ENCODE results near the gene PRSS38.

DNA sequence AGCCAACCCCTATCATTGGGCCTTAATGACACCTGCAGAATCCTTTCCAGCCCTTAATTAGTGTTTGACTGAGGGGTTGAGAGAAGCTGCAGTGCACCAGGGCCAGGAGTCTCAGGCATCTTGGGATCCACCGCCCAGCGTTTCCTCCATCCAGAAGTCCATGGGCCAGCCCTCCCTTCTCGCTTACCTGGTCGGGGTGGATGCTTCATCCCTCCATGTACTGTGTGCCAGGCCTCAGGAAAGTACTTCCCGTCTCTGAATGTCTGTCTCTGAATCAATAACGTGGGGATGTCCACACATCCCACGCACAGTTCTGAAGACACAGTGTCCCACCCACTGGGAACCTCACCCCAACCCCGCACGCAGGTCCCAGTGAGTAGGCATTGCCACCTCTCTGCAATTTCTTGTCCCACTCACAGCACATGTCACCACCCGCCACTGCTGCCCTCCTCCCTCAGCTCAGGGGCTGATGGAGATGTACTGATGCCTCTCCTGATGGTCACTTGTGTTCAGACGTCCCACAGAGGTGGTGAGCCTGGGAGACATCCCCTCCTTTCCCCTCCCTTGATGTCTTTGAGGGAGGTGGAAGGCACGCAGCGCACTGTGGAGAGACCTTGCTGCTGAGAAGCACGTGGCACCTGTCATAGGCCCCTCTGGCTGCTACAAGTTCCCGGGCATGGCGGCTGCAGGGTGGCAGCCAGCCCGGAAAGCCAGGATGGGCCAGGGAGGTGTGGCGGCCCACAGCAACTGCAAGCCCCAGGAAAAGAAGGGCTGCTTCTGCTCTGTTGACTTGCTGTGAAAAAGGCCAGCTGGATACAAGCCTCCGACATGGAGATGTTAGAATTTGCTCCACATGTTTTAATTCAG lies 29.4 kb upstream of the PRSS38 start:
- TF ChIP-seq, protein P1, sequence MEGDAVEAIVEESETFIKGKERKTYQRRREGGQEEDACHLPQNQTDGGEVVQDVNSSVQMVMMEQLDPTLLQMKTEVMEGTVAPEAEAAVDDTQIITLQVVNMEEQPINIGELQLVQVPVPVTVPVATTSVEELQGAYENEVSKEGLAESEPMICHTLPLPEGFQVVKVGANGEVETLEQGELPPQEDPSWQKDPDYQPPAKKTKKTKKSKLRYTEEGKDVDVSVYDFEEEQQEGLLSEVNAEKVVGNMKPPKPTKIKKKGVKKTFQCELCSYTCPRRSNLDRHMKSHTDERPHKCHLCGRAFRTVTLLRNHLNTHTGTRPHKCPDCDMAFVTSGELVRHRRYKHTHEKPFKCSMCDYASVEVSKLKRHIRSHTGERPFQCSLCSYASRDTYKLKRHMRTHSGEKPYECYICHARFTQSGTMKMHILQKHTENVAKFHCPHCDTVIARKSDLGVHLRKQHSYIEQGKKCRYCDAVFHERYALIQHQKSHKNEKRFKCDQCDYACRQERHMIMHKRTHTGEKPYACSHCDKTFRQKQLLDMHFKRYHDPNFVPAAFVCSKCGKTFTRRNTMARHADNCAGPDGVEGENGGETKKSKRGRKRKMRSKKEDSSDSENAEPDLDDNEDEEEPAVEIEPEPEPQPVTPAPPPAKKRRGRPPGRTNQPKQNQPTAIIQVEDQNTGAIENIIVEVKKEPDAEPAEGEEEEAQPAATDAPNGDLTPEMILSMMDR (IDR thresholded peaks at IDR 0.05; ENCODE audit: extremely low read depth in 1 of 2, insufficient read depth in 1 of 2, low read depth in 1 of 2, low read length in 2 of 2), result no peak
- TF ChIP-seq POLR2A (IDR thresholded peaks at IDR 0.05; ENCODE audit: low read depth, low read length), result no peak
